GM10266 (cell line): Measurements from ENCODE around the gene IGFBP4.
A peak's percentile ranks its signal among the peaks of the same experiment; 100 is the strongest.

Experiments used
- DNase-seq: peaks from one replicate; pipeline ENCODE4 v3.0.0; 2012; ENCODE audit errors: extremely low spot score
- CTCF ChIP-seq: IDR thresholded peaks from 2 replicates; pipeline ENCODE4 v1.5.1; 2012; ENCODE audit warnings: mild to moderate bottlenecking, low read depth; ENCODE audit not compliant: control insufficient read depth, insufficient read depth; ENCODE audit errors: missing control alignments

IGFBP4 gene

GRCh38 chr17:40419559-40420331 is 23.5 kb upstream of the IGFBP4 start:
- TF ChIP-seq CTCF, result no peak
- no peak for DNase-seq

- no peak for TF ChIP-seq CTCF
- no peak for DNase-seq
Observed at GRCh38 chr17:40422990-40423633, 20.1 kb upstream of the IGFBP4 start.

- DNase-seq, result no peak
- no peak for TF ChIP-seq CTCF
Observed at GRCh38 chr17:40425741-40426140, 17.5 kb upstream of the IGFBP4 start.

GRCh38 chr17:40427002-40427491 is 16.2 kb upstream of the IGFBP4 start:
- no peak for DNase-seq
- peak; percentile 10 for TF ChIP-seq CTCF

GRCh38 chr17:40430272-40431230 is 12.7 kb upstream of the IGFBP4 start:
- no peak for DNase-seq
- no peak for TF ChIP-seq CTCF

- no peak for TF ChIP-seq CTCF
- DNase-seq, result no peak
Observed at GRCh38 chr17:40431231-40431602, 12.0 kb upstream of the IGFBP4 start.
